GM15510 (cell line): ENCODE data around the gene CNNM3.

Experiments used
- POLR2A ChIP-seq: IDR thresholded peaks from 3 replicates; pipeline ENCODE4 v1.6.1; 2011; ENCODE audit warnings: borderline replicate concordance; ENCODE audit not compliant: insufficient read length; ENCODE audit errors: extremely low read depth

CNNM3 gene

DNA sequence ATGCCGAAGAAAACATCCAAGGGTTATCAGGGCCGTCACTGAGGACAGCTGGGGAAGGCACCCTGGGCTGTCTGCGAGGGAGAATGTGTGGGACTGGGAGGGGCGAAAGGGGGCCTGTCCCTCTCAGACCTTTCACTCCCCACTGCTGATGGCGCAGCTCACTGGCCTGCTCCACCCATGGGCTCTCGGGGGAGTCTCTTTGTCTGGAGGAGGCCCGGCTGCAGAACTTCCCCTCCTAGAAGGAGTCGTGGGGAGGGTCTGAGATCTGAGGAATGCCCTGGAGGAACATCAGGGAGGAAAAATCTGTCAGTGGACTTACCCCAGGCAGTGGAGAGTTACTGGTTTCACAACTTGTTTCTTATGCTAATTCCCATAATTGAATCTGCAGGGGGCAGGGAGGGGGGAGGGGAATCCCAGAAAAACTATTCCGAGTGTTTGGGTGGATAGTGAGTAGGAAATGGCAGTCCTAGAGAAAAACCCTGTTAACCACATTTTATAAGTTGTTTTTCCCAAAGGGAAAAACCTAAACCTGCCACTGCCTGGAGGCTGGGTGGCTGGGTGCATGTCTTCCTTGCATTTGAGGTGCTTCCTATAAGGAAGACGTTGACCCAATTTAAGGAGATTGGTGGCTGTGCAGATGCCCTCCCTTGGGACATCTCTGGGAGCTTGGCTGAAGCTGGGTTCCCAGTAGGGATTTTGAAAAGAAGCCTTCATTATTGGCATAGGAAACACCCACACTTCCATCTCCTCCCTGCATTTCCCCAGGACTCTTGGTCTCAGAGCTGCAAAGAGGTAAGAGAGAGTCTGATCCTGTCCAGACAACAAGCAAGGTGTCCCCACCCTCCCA lies 65.5 kb downstream of the CNNM3 start:
- TF ChIP-seq POLR2A: no peak

GRCh38 chr2:96882230-96882629 lies 66.2 kb downstream of the CNNM3 start:
- no peak for TF ChIP-seq POLR2A

GRCh38 chr2:96882906-96883305 lies 66.8 kb downstream of the CNNM3 start:
- TF ChIP-seq POLR2A: no peak

GRCh38 chr2:96883306-96883705 lies 67.2 kb downstream of the CNNM3 start:
- TF ChIP-seq POLR2A: no peak
